Esophagus muscularis mucosa (tissue), 4 donors: ENCODE data around the gene FEV. TPM values are rescaled to one million over a fixed set of nuclear protein-coding genes. Genes with fewer than 3 reads are reported as not detected.

Experiments
- DNase-seq: peaks from one replicate; pipeline ENCODE4 v3.0.0-alpha.2; 2017; ENCODE audit errors: extremely low spot score
- H3K27ac ChIP-seq, 4 donors: fragments of 200-600 bp; sonication (generic); replicated peaks in 1 of 4; 1 replicate in 3 of 4; 2 replicates in 1 of 4; pipeline ENCODE4 v1.5.1; 2016 to 2019; ENCODE audit warnings: mild to moderate bottlenecking in 1 of 4
- H3K27me3 ChIP-seq, 4 donors: fragments of 200-600 bp; sonication (generic); one replicate each; pipeline versions ENCODE4 v1.5.1 to v1.6.0; 2016 to 2019
- H3K36me3 ChIP-seq, 4 donors: fragments of 200-600 bp; sonication (generic); one replicate each; pipeline ENCODE4 v1.5.1; 2016 to 2019
- H3K4me1 ChIP-seq, 4 donors: fragments of 200-600 bp; sonication (generic); one replicate each; pipeline ENCODE4 v1.5.1; 2016 to 2019
- H3K4me3 ChIP-seq, 4 donors: fragments of 200-600 bp; sonication (generic); 1 replicate in 2 of 4; 2 replicates in 2 of 4; pipeline ENCODE4 v1.5.1; 2016 to 2019; ENCODE audit warnings: mild to moderate bottlenecking in 4 of 4, moderate library complexity in 1 of 4
- H3K9me3 ChIP-seq, 4 donors: fragments of 200-600 bp; sonication (generic); 1 replicate in 3 of 4; 2 replicates in 1 of 4; pipeline ENCODE4 v1.5.1; 2016 to 2019
- EP300 ChIP-seq: sonication (generic); formaldehyde crosslinking; IDR thresholded peaks from one replicate; pipeline ENCODE4 v1.6.1; 2017; ENCODE audit warnings: antibody characterized with exemption
- POLR2A ChIP-seq: fragments of 450-650 bp; IDR thresholded peaks from one replicate; pipeline ENCODE4 v1.6.1; 2017; ENCODE audit warnings: antibody characterized with exemption, moderate library complexity, mild to moderate bottlenecking, low read depth
- POLR2AphosphoS5 ChIP-seq, 2 donors: sonication (generic); formaldehyde crosslinking; IDR thresholded peaks; one replicate each; pipeline ENCODE4 v1.6.1; 2017; ENCODE audit warnings: antibody characterized with exemption in 2 of 2
- WGBS: methylation state at CpG from one replicate; pipeline ENCODE4 v1.1.5; 2018; 5-methylcytosine and 5-hydroxymethylcytosine counted together
- intact Hi-C: fragments of 100-400 bp; cut with DNase I; formaldehyde crosslinking; loops from one replicate; pipeline ENCODE4 v1.15.1; 2023
- total RNA-seq, 4 donors: library from RNA; depleted of rRNA; stranded (reverse); fragments of >200 nt; gene quantifications; one replicate each; pipeline versions ENCODE4 v1.1.0 to v1.2.1, GENCODE V29; 2016
- TF ChIP-seq, protein P1 (sequence below), 3 experiments: fragments of 200-600 bp in 2 of 3; fragments of 450-650 bp in 1 of 3; sonication (generic) in 2 of 3; IDR thresholded peaks; one replicate each; pipeline ENCODE4 v1.5.1; 2017 to 2019; ENCODE audit warnings: antibody characterized with exemption in 3 of 3, mild to moderate bottlenecking in 2 of 3, moderate library complexity in 1 of 3

FEV gene
- total RNA-seq, 4 donors from 2014 or later = not detected

DNA sequence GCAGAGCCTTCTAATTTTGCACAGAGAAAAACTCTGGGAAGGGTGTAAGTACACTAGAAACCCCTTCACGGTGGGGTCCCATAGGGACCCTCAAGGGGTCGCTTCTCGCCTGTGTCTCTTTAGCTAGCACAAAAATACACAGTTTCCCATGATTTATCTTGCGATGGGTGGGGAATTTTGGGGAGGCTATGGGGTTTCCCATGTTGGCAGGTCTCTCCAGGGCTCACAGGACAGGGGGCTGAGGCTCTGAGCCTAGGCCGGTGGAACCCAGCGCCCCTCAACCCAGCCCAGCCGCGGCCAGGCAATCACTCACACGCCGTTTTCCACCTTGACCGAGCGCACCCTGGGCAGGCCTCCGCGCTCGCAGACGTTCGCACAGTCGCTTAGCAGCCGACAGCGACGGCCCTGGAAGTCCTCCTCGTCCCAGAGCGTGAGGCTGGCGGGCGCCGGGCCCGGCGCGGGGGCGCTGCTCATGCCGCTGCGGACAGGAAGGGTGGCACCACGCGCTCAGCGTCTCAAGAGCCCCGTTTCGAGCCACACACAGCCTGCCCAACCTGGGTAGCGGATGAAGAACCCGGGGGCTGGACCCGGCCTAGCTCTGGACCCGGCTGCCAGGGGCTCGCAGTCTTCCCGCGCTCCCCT, 7.8 kb upstream of the FEV start:
- TF ChIP-seq, protein P1, sequence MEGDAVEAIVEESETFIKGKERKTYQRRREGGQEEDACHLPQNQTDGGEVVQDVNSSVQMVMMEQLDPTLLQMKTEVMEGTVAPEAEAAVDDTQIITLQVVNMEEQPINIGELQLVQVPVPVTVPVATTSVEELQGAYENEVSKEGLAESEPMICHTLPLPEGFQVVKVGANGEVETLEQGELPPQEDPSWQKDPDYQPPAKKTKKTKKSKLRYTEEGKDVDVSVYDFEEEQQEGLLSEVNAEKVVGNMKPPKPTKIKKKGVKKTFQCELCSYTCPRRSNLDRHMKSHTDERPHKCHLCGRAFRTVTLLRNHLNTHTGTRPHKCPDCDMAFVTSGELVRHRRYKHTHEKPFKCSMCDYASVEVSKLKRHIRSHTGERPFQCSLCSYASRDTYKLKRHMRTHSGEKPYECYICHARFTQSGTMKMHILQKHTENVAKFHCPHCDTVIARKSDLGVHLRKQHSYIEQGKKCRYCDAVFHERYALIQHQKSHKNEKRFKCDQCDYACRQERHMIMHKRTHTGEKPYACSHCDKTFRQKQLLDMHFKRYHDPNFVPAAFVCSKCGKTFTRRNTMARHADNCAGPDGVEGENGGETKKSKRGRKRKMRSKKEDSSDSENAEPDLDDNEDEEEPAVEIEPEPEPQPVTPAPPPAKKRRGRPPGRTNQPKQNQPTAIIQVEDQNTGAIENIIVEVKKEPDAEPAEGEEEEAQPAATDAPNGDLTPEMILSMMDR (IDR thresholded peaks at IDR 0.05) = no peak
- TF ChIP-seq EP300 (no peak), POLR2A (no peak), POLR2AphosphoS5 (IDR thresholded peaks at IDR 0.05) (no peak)
- Histone ChIP-seq H3K36me3 (no peaks in the 10 kb centered on the region), H3K4me3 (peak overlapping the region; percentile 46 to 57 (median 48)), H3K9me3 (no peaks in the 10 kb centered on the region), H3K27me3 (peaks cover 0 to 100% (median 81%) of the 10 kb centered on the region in 4 donors), H3K27ac (no peak overlapping the region), H3K4me1 (peaks cover 26 to 40% (median 32%) of the 10 kb centered on the region in 4 donors)
- intact Hi-C loops = loop anchor here (10.0 kb wide), 1 partner anchor 162 kb away; no protein-coding TSS in a partner anchor
- 24% methylated on average over 26 of the region's 44 CpGs for WGBS
- no peak for DNase-seq

DNA sequence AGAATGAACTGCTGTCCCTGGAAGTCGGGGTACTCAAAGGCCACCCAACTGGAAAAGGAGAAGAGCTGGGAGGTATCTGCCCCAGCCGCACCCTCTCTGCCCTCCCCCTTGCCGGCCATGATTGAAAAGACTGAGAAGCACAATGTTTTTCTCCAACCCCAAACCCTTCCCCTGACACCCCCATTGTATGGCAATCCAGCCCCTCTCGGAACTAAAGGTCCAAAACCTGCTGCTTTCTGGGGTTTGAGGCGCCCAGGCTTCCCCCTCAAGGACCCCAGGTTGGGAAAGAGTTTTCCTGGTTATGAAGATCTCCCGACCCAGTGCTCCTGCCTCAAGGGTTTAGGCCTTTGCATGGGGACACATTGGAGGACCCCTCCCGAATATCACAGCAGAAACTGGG, 7.2 kb upstream of the FEV start:
- Histone ChIP-seq H3K4me1 (peaks cover 26 to 40% (median 32%) of the 10 kb centered on the region in 4 donors), H3K9me3 (no peaks in the 10 kb centered on the region), H3K4me3 (no peak overlapping the region), H3K36me3 (no peaks in the 10 kb centered on the region), H3K27ac (no peak overlapping the region), H3K27me3 (peaks cover 0 to 100% (median 87%) of the 10 kb centered on the region in 4 donors)
- intact Hi-C loops = loop anchor here (10.0 kb wide), 1 partner anchor 163 kb away; no protein-coding TSS in a partner anchor
- WGBS = 17% methylated on average over 7 of the region's 7 CpGs
- DNase-seq = no peak
- TF ChIP-seq, protein P1 (IDR thresholded peaks at IDR 0.05) = no peak
- TF ChIP-seq POLR2AphosphoS5 (IDR thresholded peaks at IDR 0.05) = no peak
- no peak for TF ChIP-seq EP300
- no peak for TF ChIP-seq POLR2A

DNA sequence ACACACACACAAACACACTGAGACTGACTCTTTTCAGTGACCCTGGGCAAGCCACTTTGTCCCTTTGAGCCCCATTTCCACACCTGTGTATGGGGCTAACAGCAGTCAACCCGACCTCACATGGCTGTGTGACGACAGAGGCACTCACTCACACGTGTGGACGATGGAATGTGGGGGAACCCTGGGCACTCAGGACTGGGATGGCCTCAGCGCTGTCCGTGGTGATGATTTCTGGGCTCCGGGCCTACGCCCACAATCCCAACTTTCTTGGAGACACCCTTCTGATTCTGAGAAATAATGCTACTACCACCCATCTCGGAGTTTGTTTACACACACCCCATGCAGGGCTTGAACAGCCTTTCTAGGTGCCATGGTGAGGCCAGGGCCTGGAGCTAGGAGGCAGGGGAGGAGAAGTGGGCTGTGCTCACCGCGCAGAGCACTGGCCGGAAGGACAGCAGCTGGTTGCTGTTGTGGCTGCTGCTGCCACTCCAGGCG, 6.7 kb upstream of the FEV start:
- Histone ChIP-seq H3K27me3 (peaks cover 0 to 100% (median 92%) of the 10 kb centered on the region in 4 donors), H3K4me1 (peaks cover 26 to 40% (median 31%) of the 10 kb centered on the region in 4 donors), H3K9me3 (no peaks in the 10 kb centered on the region), H3K36me3 (no peaks in the 10 kb centered on the region), H3K4me3 (no peak overlapping the region), H3K27ac (no peak overlapping the region)
- WGBS = 6% methylated on average over 12 of the region's 13 CpGs
- TF ChIP-seq POLR2AphosphoS5 (IDR thresholded peaks at IDR 0.05) (no peak), EP300 (no peak), POLR2A (no peak)
- TF ChIP-seq, protein P1 (IDR thresholded peaks at IDR 0.05) = no peak
- intact Hi-C loops = loop anchor here (10.0 kb wide), 1 partner anchor 163 kb away; no protein-coding TSS in a partner anchor
- no peak for DNase-seq

DNA sequence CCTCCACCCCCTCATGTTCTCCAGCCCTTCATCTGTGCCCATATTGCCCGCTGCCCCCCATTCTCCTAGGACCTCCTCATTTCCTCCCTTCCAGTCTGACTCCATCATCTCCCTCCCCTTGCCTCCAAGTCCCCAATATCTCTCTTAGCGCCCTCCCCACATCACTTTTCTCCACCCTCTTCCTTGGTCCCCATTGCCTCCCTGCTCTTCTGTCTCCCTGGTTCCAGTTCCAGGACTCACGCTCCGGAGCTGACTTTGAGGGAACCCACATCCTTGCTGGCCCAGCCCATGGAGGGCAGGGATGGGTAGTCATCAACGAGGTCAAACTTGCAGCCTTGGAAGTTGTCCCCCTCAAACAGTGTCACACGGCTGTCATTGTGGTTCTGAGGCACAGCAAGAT, 5.6 kb upstream of the FEV start:
- DNase-seq = no peak
- WGBS = 12% methylated on average over 6 of the region's 6 CpGs

More for the DNA sequence above, 5.6 kb upstream of the FEV start:
- intact Hi-C loops = loop anchor here (10.0 kb wide), 1 partner anchor 164 kb away; no protein-coding TSS in a partner anchor
- Histone ChIP-seq H3K27ac (no peak overlapping the region), H3K27me3 (peaks cover 0 to 100% (median 92%) of the 10 kb centered on the region in 4 donors), H3K36me3 (no peaks in the 10 kb centered on the region), H3K4me1 (peaks cover 17 to 36% (median 23%) of the 10 kb centered on the region in 4 donors), H3K9me3 (no peaks in the 10 kb centered on the region), H3K4me3 (no peak overlapping the region)
- no peak for TF ChIP-seq EP300
- no peak for TF ChIP-seq POLR2A
- no peak for TF ChIP-seq POLR2AphosphoS5 (IDR thresholded peaks at IDR 0.05)
- TF ChIP-seq, protein P1 (IDR thresholded peaks at IDR 0.05) = no peak
